Neuronal stem cell (in vitro differentiated cells): ENCODE results near the gene DGKD.

ENCODE experiments used
- DNase-seq: peaks from one replicate; pipeline ENCODE4 v3.0.0-alpha.2; 2013; ENCODE audit warnings: low spot score
- H2AFZ ChIP-seq: one replicate; pipeline ENCODE4 v1.6.1; 2013; ENCODE audit warnings: mild to moderate bottlenecking, low read length, inconsistent platforms
- H2AK5ac ChIP-seq: 2 replicates; pipeline ENCODE4 v1.6.1; 2013; ENCODE audit warnings: low read depth, mild to moderate bottlenecking, inconsistent platforms, low read length, moderate library complexity, mixed read lengths
- H2BK120ac ChIP-seq: 2 replicates; pipeline ENCODE4 v1.6.1; 2013; ENCODE audit warnings: low read depth, mild to moderate bottlenecking, inconsistent platforms, low read length, moderate library complexity, mixed read lengths
- H2BK12ac ChIP-seq: one replicate; pipeline ENCODE4 v1.6.1; 2013; ENCODE audit warnings: low read length, inconsistent platforms
- H2BK15ac ChIP-seq: 2 replicates; pipeline ENCODE4 v1.6.1; 2013; ENCODE audit warnings: mild to moderate bottlenecking, low read length, inconsistent platforms, mixed read lengths
- H2BK5ac ChIP-seq: one replicate; pipeline ENCODE4 v1.6.1; 2013; ENCODE audit warnings: inconsistent platforms, mild to moderate bottlenecking, low read length, moderate library complexity
- H3K14ac ChIP-seq: one replicate; pipeline ENCODE4 v1.6.1; 2013; ENCODE audit warnings: low read length, inconsistent platforms
- H3K18ac ChIP-seq: 2 replicates; pipeline ENCODE4 v1.6.1; 2013; ENCODE audit warnings: low read length, inconsistent platforms
- H3K23ac ChIP-seq: 2 replicates; pipeline ENCODE4 v1.6.1; 2013; ENCODE audit warnings: low read depth, mild to moderate bottlenecking, mixed read lengths, low read length, inconsistent platforms; ENCODE audit not compliant: poor library complexity
- H3K27ac ChIP-seq: replicated peaks from 3 replicates; pipeline ENCODE4 v1.5.1; 2013; ENCODE audit warnings: low read length, inconsistent platforms
- H3K27me3 ChIP-seq, 3 experiments: 2 replicates each; pipeline ENCODE4 v1.6.1; 2013; ENCODE audit warnings: low read length in 3 of 3, mild to moderate bottlenecking in 2 of 3, inconsistent platforms in 1 of 3, low read depth in 1 of 3, mixed read lengths in 1 of 3, moderate library complexity in 1 of 3; ENCODE audit not compliant: control insufficient read depth in 3 of 3, insufficient read depth in 3 of 3
- H3K36me3 ChIP-seq, 2 donors: replicated peaks in 1 of 2; 2 replicates each; pipeline ENCODE4 v1.6.1; 2013; ENCODE audit warnings: low read length in 2 of 2; ENCODE audit not compliant: control insufficient read depth in 2 of 2, insufficient read depth in 2 of 2
- H3K4ac ChIP-seq: 2 replicates; pipeline ENCODE4 v1.6.1; 2013; ENCODE audit warnings: inconsistent platforms, mild to moderate bottlenecking, low read length, moderate library complexity
- H3K4me1 ChIP-seq, 2 donors: 1 replicate in 1 of 2; 2 replicates in 1 of 2; pipeline ENCODE4 v1.6.1; 2013; ENCODE audit warnings: low read length in 2 of 2, low read depth in 1 of 2; ENCODE audit not compliant: control insufficient read depth in 2 of 2, insufficient read depth in 1 of 2
- H3K4me2 ChIP-seq: one replicate; pipeline ENCODE4 v1.6.1; 2013; ENCODE audit warnings: mild to moderate bottlenecking, low read length, inconsistent platforms; ENCODE audit not compliant: insufficient read depth, poor library complexity, severe bottlenecking
- H3K4me3 ChIP-seq, 2 donors: 2 replicates each; pipeline ENCODE4 v1.5.1; 2013; ENCODE audit warnings: low read length in 2 of 2, mild to moderate bottlenecking in 2 of 2, inconsistent platforms in 1 of 2, moderate library complexity in 1 of 2
- H3K79me1 ChIP-seq: one replicate; pipeline ENCODE4 v1.6.1; 2013; ENCODE audit warnings: low read depth, mild to moderate bottlenecking, inconsistent platforms, low read length, moderate library complexity
- H3K9ac ChIP-seq: one replicate; pipeline ENCODE4 v1.6.1; 2013; ENCODE audit warnings: mild to moderate bottlenecking, low read depth, low read length, inconsistent platforms; ENCODE audit not compliant: poor library complexity
- H3K9me3 ChIP-seq, 2 donors: replicated peaks in 1 of 2; 2 replicates each; pipeline versions ENCODE3 to v1.6.1; 2013; ENCODE audit warnings: low read length in 2 of 2, mild to moderate bottlenecking in 2 of 2, inconsistent platforms in 1 of 2, low read depth in 1 of 2, mixed read lengths in 1 of 2, moderate library complexity in 1 of 2; ENCODE audit not compliant: control insufficient read depth in 2 of 2, insufficient read depth in 1 of 2
- H4K8ac ChIP-seq: one replicate; pipeline ENCODE4 v1.6.1; 2013; ENCODE audit warnings: low read depth, mild to moderate bottlenecking, inconsistent platforms, low read length, moderate library complexity
- H4K91ac ChIP-seq: one replicate; pipeline ENCODE4 v1.6.1; 2013; ENCODE audit warnings: low read length, low read depth, mild to moderate bottlenecking, inconsistent platforms; ENCODE audit not compliant: poor library complexity
- WGBS, 2 donors: extraction: QIAGEN DNeasy Blood & Tissue Kit; methylation state at CpG; one replicate each; pipeline ENCODE4 v1.1.7; 2013; ENCODE audit warnings: missing lambda C conversion rate in 2 of 2, mixed read lengths in 1 of 2; ENCODE audit not compliant: insufficient read length in 2 of 2, insufficient replicate concordance in 1 of 2; ENCODE audit errors: extremely low coverage in 2 of 2; 5-methylcytosine and 5-hydroxymethylcytosine counted together

DGKD gene

GRCh38 chr2:233342301-233342700 is 12.0 kb upstream of the DGKD start:
- no peaks in the 10 kb centered on the region for H3K79me1 ChIP-seq
- H3K23ac ChIP-seq, result no peak overlapping the region
- H3K4me1 ChIP-seq, result peaks cover 0 to 2% of the 10 kb centered on the region in 2 donors
- H3K9me3 ChIP-seq, result peaks cover 0 to 6% of the 10 kb centered on the region in 2 donors
- H3K4ac ChIP-seq, result no peak overlapping the region
- H2BK12ac ChIP-seq, result no peak overlapping the region
- no peak overlapping the region for H3K18ac ChIP-seq
- H3K36me3 ChIP-seq, result no peaks in the 10 kb centered on the region
- H3K4me3 ChIP-seq, result no peak overlapping the region
- no peak overlapping the region for H2BK120ac ChIP-seq
- H3K27me3 ChIP-seq, result peaks cover 0 to 85% (median 3%) of the 10 kb centered on the region in 3 experiments
- H2BK15ac ChIP-seq, result no peak overlapping the region
- H2AK5ac ChIP-seq, result no peak overlapping the region
- H3K27ac ChIP-seq, result no peak overlapping the region
- no peak overlapping the region for H2AFZ ChIP-seq
- H3K4me2 ChIP-seq, result no peak overlapping the region
- WGBS, 2 donors, result no CpG with 5 or more reads among the region's 5 CpGs
- no peak for DNase-seq
- H2BK5ac ChIP-seq, result no peak overlapping the region
- no peak overlapping the region for H4K91ac ChIP-seq
- H4K8ac ChIP-seq, result no peak overlapping the region
- H3K9ac ChIP-seq, result no peak overlapping the region
- no peak overlapping the region for H3K14ac ChIP-seq

DNA sequence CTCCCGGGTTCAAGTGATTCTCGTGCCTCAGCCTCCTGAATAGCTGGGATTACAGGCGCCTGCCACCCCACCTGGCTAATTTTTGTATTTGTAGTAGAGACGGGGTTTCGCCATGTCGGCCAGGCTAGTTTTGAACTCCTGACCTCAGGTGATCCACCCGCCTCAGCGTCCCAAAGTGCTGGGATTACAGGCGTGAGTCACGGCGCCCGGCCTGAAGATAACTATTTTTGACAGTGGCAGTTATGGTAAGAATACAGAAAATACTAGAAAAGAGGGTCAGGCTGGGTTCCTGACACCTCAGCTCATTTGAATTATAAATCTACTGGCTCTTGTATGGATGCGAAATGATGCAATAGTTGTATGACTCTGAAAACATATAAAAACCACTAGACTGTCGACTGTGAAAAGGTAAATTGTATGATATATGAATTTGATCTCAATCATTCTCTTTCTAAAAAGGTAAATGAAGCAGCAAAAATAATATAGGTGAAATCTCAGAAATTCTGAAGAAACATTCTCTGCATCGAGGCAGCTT is 11.1 kb upstream of the DGKD start:
- Histone ChIP-seq H3K27me3 (peaks cover 0 to 84% (median 2%) of the 10 kb centered on the region in 3 experiments), H4K91ac (no peak overlapping the region), H2BK120ac (no peak overlapping the region), H3K14ac (no peak overlapping the region), H2AK5ac (no peak overlapping the region), H2BK12ac (no peak overlapping the region), H4K8ac (no peak overlapping the region), H3K27ac (no peak overlapping the region), H3K23ac (no peak overlapping the region), H3K4me1 (peaks cover 0 to 2% of the 10 kb centered on the region in 2 donors), H2BK5ac (no peak overlapping the region), H3K4ac (no peak overlapping the region), H3K9me3 (peaks cover 1 to 6% of the 10 kb centered on the region in 2 donors), H2BK15ac (no peak overlapping the region), H3K9ac (no peak overlapping the region), H3K36me3 (no peaks in the 10 kb centered on the region), H3K18ac (no peak overlapping the region), H2AFZ (no peak overlapping the region), H3K4me3 (no peak overlapping the region), H3K79me1 (no peaks in the 10 kb centered on the region), H3K4me2 (no peak overlapping the region)
- no peak for DNase-seq
- WGBS, 2 donors, result no CpG with 5 or more reads among the region's 15 CpGs

DNA sequence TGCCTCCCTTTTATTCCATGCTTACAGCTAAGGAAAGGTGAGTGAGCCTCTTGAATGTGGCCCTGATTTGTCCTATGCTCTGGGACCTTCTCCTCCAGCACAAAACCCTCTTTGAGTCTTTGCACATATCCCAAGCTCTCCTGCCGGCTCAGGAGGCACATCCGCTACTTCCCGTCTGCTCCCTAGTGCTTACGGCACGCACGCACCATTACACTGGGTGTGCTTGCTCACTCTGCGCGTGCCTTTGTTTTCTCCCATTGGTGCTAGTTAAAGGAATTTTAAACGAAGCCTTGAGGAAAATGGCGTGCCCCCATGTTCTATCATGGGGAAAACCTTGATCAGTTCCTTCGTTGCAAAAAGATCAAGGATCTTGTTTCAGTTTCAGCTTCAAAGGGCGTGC is 7.9 kb upstream of the DGKD start:
- Histone ChIP-seq H3K4me3 (no peak overlapping the region), H3K23ac (no peak overlapping the region), H3K4ac (no peak overlapping the region), H3K9ac (no peak overlapping the region), H2BK15ac (peak overlapping the region; percentile 45), H2BK120ac (no peak overlapping the region), H3K27me3 (peaks cover 0 to 89% (median 2%) of the 10 kb centered on the region in 3 experiments), H3K4me1 (peaks cover 2 to 6% of the 10 kb centered on the region in 2 donors), H4K8ac (no peak overlapping the region), H3K4me2 (no peak overlapping the region), H2AK5ac (no peak overlapping the region), H4K91ac (no peak overlapping the region), H3K27ac (no peak overlapping the region), H2AFZ (no peak overlapping the region), H3K9me3 (peaks cover 2 to 3% of the 10 kb centered on the region in 2 donors), H3K18ac (no peak overlapping the region), H3K14ac (no peak overlapping the region), H3K79me1 (no peaks in the 10 kb centered on the region), H2BK5ac (no peak overlapping the region), H3K36me3 (no peaks in the 10 kb centered on the region), H2BK12ac (no peak overlapping the region)
- WGBS, 2 donors, result no CpG with 5 or more reads among the region's 12 CpGs
- DNase-seq, result no peak

DNA sequence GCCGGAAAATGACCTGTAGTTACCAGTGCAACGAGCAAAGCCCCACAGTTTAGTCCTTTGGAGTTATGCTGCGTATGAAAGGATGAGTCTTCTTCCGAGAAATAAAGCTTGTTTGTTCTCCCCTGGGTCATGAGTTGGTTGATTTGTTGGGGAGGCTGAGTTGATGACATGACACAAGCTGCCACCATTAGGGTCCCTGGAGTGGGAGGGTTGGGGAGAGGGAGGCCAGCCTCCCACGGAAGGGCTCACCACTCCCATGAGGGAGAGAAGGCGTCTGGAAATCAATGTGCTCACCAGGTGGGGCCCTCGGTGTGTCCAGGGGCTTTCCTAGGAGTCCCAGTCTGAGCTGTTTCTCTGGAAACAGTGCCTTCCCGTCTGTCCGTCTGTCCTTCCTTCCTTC is 7.4 kb upstream of the DGKD start:
- Histone ChIP-seq H3K9ac (no peak overlapping the region), H3K4me1 (peaks cover 2 to 6% of the 10 kb centered on the region in 2 donors), H3K14ac (no peak overlapping the region), H3K4ac (no peak overlapping the region), H2BK120ac (no peak overlapping the region), H2BK12ac (no peak overlapping the region), H3K18ac (no peak overlapping the region), H3K4me3 (no peak overlapping the region), H4K91ac (no peak overlapping the region), H4K8ac (no peak overlapping the region), H3K27ac (no peak overlapping the region), H3K27me3 (peaks cover 0 to 87% (median 2%) of the 10 kb centered on the region in 3 experiments), H3K4me2 (no peak overlapping the region), H2AK5ac (no peak overlapping the region), H3K79me1 (no peaks in the 10 kb centered on the region), H3K9me3 (peaks cover 0 to 3% of the 10 kb centered on the region in 2 donors), H3K23ac (no peak overlapping the region), H2AFZ (no peak overlapping the region), H2BK15ac (no peak overlapping the region), H3K36me3 (no peaks in the 10 kb centered on the region), H2BK5ac (no peak overlapping the region)
- no CpG with 5 or more reads among the region's 9 CpGs for WGBS, 2 donors
- DNase-seq, result no peak
